Gastrocnemius medialis (tissue), 4 donors: ENCODE data around the gene ESPN.
"Not testable (repeated sequence)": the region's sequence is repeated elsewhere in the genome, so short reads cannot be mapped to it uniquely, and the experiment has no call there.

Source experiments
- CTCF ChIP-seq, 5 experiments: fragments of 450-650 bp in 3 of 5; fragments of 200-600 bp in 2 of 5; sonication (generic) in 2 of 5; IDR thresholded peaks in 4 of 5; conservative IDR thresholded peaks in 1 of 5; 1 replicate in 4 of 5; 2 replicates in 1 of 5; pipeline ENCODE4 v1.5.1; 2016 to 2019; ENCODE audit warnings: antibody characterized with exemption in 5 of 5, mild to moderate bottlenecking in 3 of 5, moderate library complexity in 3 of 5
- POLR2A ChIP-seq, 2 donors: fragments of 450-650 bp; IDR thresholded peaks; one replicate each; pipeline ENCODE4 v1.6.1; 2017; ENCODE audit warnings: antibody characterized with exemption in 2 of 2, mild to moderate bottlenecking in 2 of 2, moderate library complexity in 2 of 2

GRCh38 chr1:6395781-6396244 is 28.8 kb upstream of the ESPN start:
- not testable (repeated sequence) for TF ChIP-seq CTCF (IDR thresholded peaks at IDR 0.05 in 4 of 5, conservative IDR thresholded peaks at IDR 0.05 in 1 of 5); POLR2A (IDR thresholded peaks at IDR 0.05)
